IPS DF 6.9 (cell line): ENCODE results near the gene CYP19A1.

Experiments
- DNase-seq: peaks from one replicate; pipeline ENCODE4 v3.0.0-alpha.2; 2013; ENCODE audit warnings: low read depth, low spot score
- H3K27ac ChIP-seq: one replicate; pipeline ENCODE4 v1.5.1; 2013; ENCODE audit warnings: low read length, control low read depth
- H3K27me3 ChIP-seq: 2 replicates; pipeline ENCODE4 v1.6.1; 2013; ENCODE audit warnings: mild to moderate bottlenecking, low read length; ENCODE audit not compliant: control insufficient read depth, insufficient read depth
- H3K36me3 ChIP-seq: 2 replicates; pipeline ENCODE4 v1.6.1; 2013; ENCODE audit warnings: low read length; ENCODE audit not compliant: control insufficient read depth, insufficient read depth
- H3K4me1 ChIP-seq: 2 replicates; pipeline ENCODE4 v1.6.1; 2013; ENCODE audit warnings: low read length; ENCODE audit not compliant: control insufficient read depth, insufficient read depth
- H3K4me3 ChIP-seq: 2 replicates; pipeline ENCODE4 v1.5.1; 2013; ENCODE audit warnings: mild to moderate bottlenecking, low read length
- H3K9me3 ChIP-seq: 2 replicates; pipeline ENCODE4 v1.6.1; 2013; ENCODE audit warnings: low read length, inconsistent platforms; ENCODE audit not compliant: control insufficient read depth, insufficient read depth
- WGBS: extraction: QIAGEN DNeasy Blood & Tissue Kit; methylation state at CpG from one replicate; pipeline ENCODE4 v1.1.7; 2013; ENCODE audit warnings: mixed read lengths, missing lambda C conversion rate; ENCODE audit not compliant: insufficient read length, insufficient coverage; 5-methylcytosine and 5-hydroxymethylcytosine counted together

Gene CYP19A1

GRCh38 chr15:51171634-51171932, 166.8 kb downstream of the CYP19A1 start:
- Histone ChIP-seq H3K4me3 (no peak overlapping the region), H3K27ac (no peak overlapping the region), H3K9me3 (no peaks in the 10 kb centered on the region), H3K36me3 (no peaks in the 10 kb centered on the region), H3K27me3 (no peaks in the 10 kb centered on the region), H3K4me1 (no peaks in the 10 kb centered on the region)
- DNase-seq, result no peak
- WGBS, result no CpG with 5 or more reads among the region's 3 CpGs

GRCh38 chr15:51170882-51171633, 167.3 kb downstream of the CYP19A1 start:
- H3K27ac ChIP-seq, result no peak overlapping the region

DNA sequence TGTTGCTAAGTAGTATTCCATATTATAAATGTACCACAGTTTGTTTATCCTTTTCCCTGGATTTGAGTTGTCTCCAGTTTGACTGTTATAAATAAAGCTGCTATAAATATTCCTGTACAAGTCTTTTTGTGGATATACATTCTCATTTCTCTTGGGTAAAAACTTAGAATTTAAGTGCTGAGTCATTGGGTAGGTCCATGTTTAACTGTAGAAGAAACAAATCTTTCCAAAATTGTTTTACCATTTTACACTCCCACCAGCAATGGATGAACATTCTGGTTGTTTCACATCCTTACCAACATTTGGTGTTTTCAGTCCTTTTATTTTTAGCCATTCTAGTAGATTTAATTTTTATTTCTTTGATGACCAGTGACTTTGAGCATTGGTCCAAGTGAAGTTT, 169.7 kb downstream of the CYP19A1 start:
- DNase-seq, result no peak
- Histone ChIP-seq H3K27ac (no peak overlapping the region), H3K4me3 (no peak overlapping the region), H3K36me3 (no peaks in the 10 kb centered on the region), H3K27me3 (no peaks in the 10 kb centered on the region), H3K4me1 (no peaks in the 10 kb centered on the region), H3K9me3 (no peaks in the 10 kb centered on the region)

More at GRCh38 chr15:51170882-51171633, 167.3 kb downstream of the CYP19A1 start:
- Histone ChIP-seq H3K4me3 (no peak overlapping the region), H3K4me1 (no peaks in the 10 kb centered on the region), H3K36me3 (no peaks in the 10 kb centered on the region), H3K27me3 (no peaks in the 10 kb centered on the region), H3K9me3 (no peaks in the 10 kb centered on the region)
- no peak for DNase-seq
- no CpG with 5 or more reads among the region's 11 CpGs for WGBS

DNA sequence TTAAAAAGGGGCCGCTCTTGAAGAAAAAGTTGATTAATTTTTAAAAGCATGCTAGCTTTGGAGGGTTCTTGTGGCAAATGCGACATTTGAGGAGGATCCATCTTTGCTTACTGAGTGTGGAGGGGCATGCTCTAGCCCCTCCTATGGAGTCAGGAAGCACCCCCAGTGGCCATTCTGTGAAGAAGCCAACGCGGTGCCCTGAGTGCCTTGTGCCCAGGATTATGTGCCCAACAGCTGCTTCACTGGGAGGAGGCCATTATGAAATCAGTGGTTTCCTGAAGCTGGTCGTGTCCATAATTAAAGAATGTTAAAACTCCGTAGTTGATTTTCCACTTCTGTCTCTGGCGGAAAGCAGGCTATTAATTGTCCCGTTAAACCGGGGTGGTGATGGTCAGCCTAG, 174.6 kb downstream of the CYP19A1 start:
- H3K4me3 ChIP-seq, result no peak overlapping the region
- no peak for DNase-seq
- H3K36me3 ChIP-seq, result no peaks in the 10 kb centered on the region
- H3K4me1 ChIP-seq, result no peaks in the 10 kb centered on the region
- no peaks in the 10 kb centered on the region for H3K27me3 ChIP-seq
- H3K9me3 ChIP-seq, result no peaks in the 10 kb centered on the region
- no peak overlapping the region for H3K27ac ChIP-seq
- WGBS, result no CpG with 5 or more reads among the region's 9 CpGs

DNA sequence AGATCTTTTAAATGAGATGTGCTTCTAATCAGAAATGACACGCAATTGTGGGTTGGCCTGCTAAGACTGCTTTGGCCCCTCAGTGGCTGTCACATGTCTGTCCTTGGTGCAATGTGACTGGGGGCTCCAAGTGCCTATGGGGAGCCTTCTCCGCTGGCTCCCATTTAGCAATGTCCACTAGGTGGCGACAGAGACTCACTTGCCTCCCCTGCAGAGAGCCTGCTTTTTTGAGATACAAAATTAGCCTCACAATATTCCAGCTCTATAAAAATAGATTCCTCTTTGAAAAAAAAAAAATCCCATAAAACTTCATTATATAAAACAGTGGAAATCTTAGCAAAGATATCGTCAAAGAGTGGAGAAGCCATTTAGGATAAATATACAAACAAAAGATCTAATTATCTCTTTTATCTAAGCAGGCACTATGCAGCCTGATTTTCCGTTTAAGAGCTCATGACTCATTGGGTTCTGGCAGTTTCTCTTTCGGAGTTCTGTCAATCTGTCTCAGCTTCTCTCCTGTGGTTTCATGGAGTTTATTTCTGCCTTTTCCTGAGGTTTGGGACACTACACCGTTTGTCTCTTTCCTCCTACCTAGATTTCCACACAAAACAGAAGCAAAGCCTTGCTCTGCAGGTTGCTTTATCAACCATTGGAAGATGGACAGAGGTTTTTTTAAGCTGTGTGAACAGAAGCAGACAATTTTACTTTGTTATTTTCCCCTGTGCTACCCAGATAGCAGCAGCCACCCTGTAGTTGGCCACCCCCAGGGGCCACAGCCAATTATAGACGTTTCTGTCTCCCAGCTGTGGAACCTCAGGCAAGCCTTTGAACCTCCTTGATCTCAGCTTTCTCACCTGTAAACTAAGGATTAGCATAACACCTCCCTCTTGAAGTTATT, 175.3 kb downstream of the CYP19A1 start:
- Histone ChIP-seq H3K4me3 (no peak overlapping the region), H3K36me3 (no peaks in the 10 kb centered on the region), H3K27me3 (no peaks in the 10 kb centered on the region), H3K9me3 (no peaks in the 10 kb centered on the region), H3K27ac (no peak overlapping the region), H3K4me1 (no peaks in the 10 kb centered on the region)
- WGBS, result no CpG with 5 or more reads among the region's 8 CpGs
- peak; percentile 31 for DNase-seq

DNA sequence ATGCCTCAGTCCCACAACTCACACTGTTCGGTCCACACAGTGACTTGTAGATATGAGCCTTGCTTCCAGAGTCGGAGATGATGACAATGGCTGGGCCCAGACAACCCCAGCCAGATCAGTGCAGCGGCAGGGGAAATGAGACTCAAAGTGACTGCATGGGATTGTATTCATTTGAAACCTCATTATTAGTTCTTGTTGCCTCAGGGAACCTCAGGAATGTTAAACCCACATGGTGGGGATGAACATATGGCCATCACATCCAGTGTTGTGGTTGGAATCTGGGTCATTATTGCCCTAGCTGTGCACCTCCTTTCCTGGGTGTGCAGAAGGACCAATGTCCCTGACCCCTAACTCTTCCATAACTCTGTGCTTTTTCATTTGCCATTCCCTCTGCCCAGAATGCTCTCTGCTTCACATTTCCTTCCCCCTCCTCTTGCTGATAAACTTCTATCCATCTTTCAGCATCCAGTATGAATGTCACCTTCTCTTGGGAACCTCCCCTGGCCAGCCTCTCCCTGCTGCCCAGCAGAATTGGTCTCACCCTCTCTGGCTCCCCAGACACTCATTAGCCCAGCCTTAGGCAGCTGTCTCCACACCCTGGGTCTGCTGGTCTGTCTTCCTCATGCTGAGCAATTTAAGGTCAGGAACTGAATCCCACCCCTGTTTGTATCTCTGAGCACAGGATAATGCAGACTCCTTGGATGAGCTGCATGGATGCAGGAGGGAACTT, 176.7 kb downstream of the CYP19A1 start:
- Histone ChIP-seq H3K27ac (no peak overlapping the region), H3K4me1 (no peaks in the 10 kb centered on the region), H3K4me3 (no peak overlapping the region), H3K36me3 (no peaks in the 10 kb centered on the region), H3K27me3 (no peaks in the 10 kb centered on the region), H3K9me3 (no peaks in the 10 kb centered on the region)
- DNase-seq, result no peak
- no CpG with 5 or more reads among the region's 3 CpGs for WGBS

DNA sequence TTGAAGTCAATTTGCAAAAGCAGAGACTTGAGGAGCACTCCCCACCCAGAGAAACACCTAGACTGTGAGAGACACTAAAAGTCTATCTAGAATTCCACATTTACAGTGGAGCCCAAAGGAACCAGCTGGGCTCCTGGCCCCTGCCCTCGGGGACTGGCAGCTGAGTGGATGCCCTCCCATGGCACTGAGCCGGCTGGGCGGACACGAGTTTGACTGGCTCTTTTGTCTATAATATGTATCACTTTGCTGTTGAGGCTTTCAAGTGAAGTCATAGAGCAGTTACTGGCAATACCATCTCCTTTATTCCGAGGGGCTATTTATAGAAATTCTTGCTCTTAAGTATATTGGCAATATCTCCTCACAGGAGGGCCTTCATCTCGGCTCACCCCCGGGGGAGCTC, 177.9 kb downstream of the CYP19A1 start:
- H3K36me3 ChIP-seq, result no peaks in the 10 kb centered on the region
- DNase-seq, result no peak
- H3K4me1 ChIP-seq, result no peaks in the 10 kb centered on the region; the same call in 1 of the 2 replicates
- no peaks in the 10 kb centered on the region for H3K9me3 ChIP-seq
- no peak overlapping the region for H3K4me3 ChIP-seq
- no CpG with 5 or more reads among the region's 7 CpGs for WGBS
- H3K27me3 ChIP-seq, result no peaks in the 10 kb centered on the region
- no peak overlapping the region for H3K27ac ChIP-seq
